IMR-90 (cell line): Measurements from ENCODE around the gene SERPINE2. TPM values are rescaled to one million over a fixed set of nuclear protein-coding genes. Genes with fewer than 3 reads are reported as not detected.

Experiments used
- ATAC-seq: fragments of 200-7000 bp; cut with Tn5 transposase; 2 replicates; pipeline ENCODE4 v1.9.1; 2020; ENCODE audit warnings: low read depth, mild to moderate bottlenecking, moderate library complexity
- BruUV-seq: library from RNA; stranded (reverse); fragments of 400-500 nt; replicated peaks from 2 replicates; lab custom pipeline; 2021; lab: Mats Ljungman, UMichigan
- CTCF ChIA-PET: fragments of 300-600 bp; formaldehyde crosslinking; extraction: SDS; loops from one replicate; lab custom pipeline; 2021; ENCODE audit warnings: antibody characterized with exemption; lab: Yijun Ruan, JAX
- POLR2A ChIA-PET: fragments of 300-600 bp; sonication (Branson Sonifier 250); formaldehyde crosslinking; loops from one replicate; lab custom pipeline; 2022; ENCODE audit warnings: antibody characterized with exemption; ENCODE audit not compliant: unreplicated experiment; lab: Charles Lee
- DNase-seq: peaks from one replicate; pipeline ENCODE4 v3.0.0; 2013
- H2AFZ ChIP-seq: replicated peaks from 2 replicates; pipeline ENCODE3; 2013; ENCODE audit warnings: low read length, mild to moderate bottlenecking; ENCODE audit not compliant: poor library complexity
- H2AK5ac ChIP-seq: 2 replicates; pipeline ENCODE4 v1.6.1; 2013; ENCODE audit warnings: low read depth, low read length, inconsistent platforms
- H2AK9ac ChIP-seq: replicated peaks from 2 replicates; pipeline ENCODE3; 2013; ENCODE audit warnings: mild to moderate bottlenecking, low read depth, low read length, moderate library complexity; ENCODE audit not compliant: poor library complexity
- H2BK120ac ChIP-seq: 2 replicates; pipeline ENCODE4 v1.6.1; 2013; ENCODE audit warnings: low read depth, low read length, inconsistent platforms
- H2BK15ac ChIP-seq: 3 replicates; pipeline ENCODE4 v1.6.1; 2013; ENCODE audit warnings: low read depth, low read length, inconsistent platforms
- H2BK20ac ChIP-seq: 2 replicates; pipeline ENCODE4 v1.6.1; 2013; ENCODE audit warnings: low read depth, mild to moderate bottlenecking, inconsistent platforms, low read length, moderate library complexity
- H2BK5ac ChIP-seq: 2 replicates; pipeline ENCODE4 v1.6.1; 2013; ENCODE audit warnings: mild to moderate bottlenecking, low read depth, low read length, inconsistent platforms; ENCODE audit not compliant: poor library complexity, severe bottlenecking
- H3K14ac ChIP-seq: replicated peaks from 2 replicates; pipeline ENCODE4 v1.6.1; 2013; ENCODE audit warnings: low read depth, low read length, inconsistent platforms
- H3K18ac ChIP-seq: 2 replicates; pipeline ENCODE4 v1.6.1; 2013; ENCODE audit warnings: low read depth, low read length, control low read depth
- H3K23ac ChIP-seq: 2 replicates; pipeline ENCODE4 v1.6.1; 2013; ENCODE audit warnings: low read depth, low read length, inconsistent platforms
- H3K27ac ChIP-seq: 2 replicates; pipeline ENCODE4 v1.5.1; 2013; ENCODE audit warnings: mild to moderate bottlenecking, control low read depth, low read length; ENCODE audit not compliant: insufficient read depth
- H3K27me3 ChIP-seq: 2 replicates; pipeline ENCODE4 v1.6.1; 2013; ENCODE audit warnings: low read length; ENCODE audit not compliant: control insufficient read depth, insufficient read depth
- H3K36me3 ChIP-seq: 2 replicates; pipeline ENCODE4 v1.6.1; 2013; ENCODE audit warnings: low read length, mixed read lengths; ENCODE audit not compliant: control insufficient read depth, insufficient read depth
- H3K4ac ChIP-seq: 2 replicates; pipeline ENCODE4 v1.6.1; 2013; ENCODE audit warnings: low read depth, low read length, inconsistent platforms
- H3K4me1 ChIP-seq: 2 replicates; pipeline ENCODE4 v1.6.1; 2013; ENCODE audit warnings: low read length, mixed read lengths; ENCODE audit not compliant: control insufficient read depth, insufficient read depth
- H3K4me2 ChIP-seq: 2 replicates; pipeline ENCODE4 v1.6.1; 2013; ENCODE audit warnings: low read depth, mild to moderate bottlenecking, control low read depth, low read length, moderate library complexity
- H3K4me3 ChIP-seq: 2 replicates; pipeline ENCODE4 v1.5.1; 2013; ENCODE audit warnings: low read depth, mild to moderate bottlenecking, control low read depth, low read length, moderate library complexity; ENCODE audit not compliant: insufficient read depth
- H3K56ac ChIP-seq: 2 replicates; pipeline ENCODE4 v1.6.1; 2013; ENCODE audit warnings: low read length, inconsistent platforms; ENCODE audit not compliant: insufficient read depth; ENCODE audit errors: extremely low read depth
- H3K79me1 ChIP-seq, 2 experiments: 2 replicates each; pipeline ENCODE4 v1.6.1; 2013; ENCODE audit warnings: low read length in 2 of 2, inconsistent platforms in 1 of 2, low read depth in 1 of 2
- H3K9ac ChIP-seq: 2 replicates; pipeline ENCODE4 v1.6.1; 2013; ENCODE audit warnings: low read depth, low read length, control low read depth
- H3K9me1 ChIP-seq: 2 replicates; pipeline ENCODE4 v1.6.1; 2013; ENCODE audit warnings: low read length, inconsistent platforms; ENCODE audit not compliant: insufficient read depth
- H3K9me3 ChIP-seq: 2 replicates; pipeline ENCODE4 v1.6.1; 2013; ENCODE audit warnings: low read length; ENCODE audit not compliant: control insufficient read depth, insufficient read depth
- H4K20me1 ChIP-seq: 2 replicates; pipeline ENCODE4 v1.6.1; 2013; ENCODE audit warnings: low read length, inconsistent platforms; ENCODE audit not compliant: insufficient read depth
- H4K5ac ChIP-seq: 2 replicates; pipeline ENCODE4 v1.6.1; 2013; ENCODE audit warnings: mild to moderate bottlenecking, low read depth, low read length, control low read depth
- H4K8ac ChIP-seq, 2 experiments: 2 replicates each; pipeline ENCODE4 v1.6.1; 2013; ENCODE audit warnings: low read depth in 2 of 2, low read length in 2 of 2, control low read depth in 1 of 2, inconsistent platforms in 1 of 2
- H4K91ac ChIP-seq: 2 replicates; pipeline ENCODE4 v1.6.1; 2013; ENCODE audit warnings: low read depth, low read length, inconsistent platforms; ENCODE audit not compliant: insufficient read depth
- BHLHE40 ChIP-seq: fragments of 150-350 bp; IDR thresholded peaks from 2 replicates; pipeline ENCODE4 v1.6.1; 2016; ENCODE audit warnings: mild to moderate bottlenecking, low read depth, low read length
- CEBPB ChIP-seq: IDR thresholded peaks from 2 replicates; pipeline ENCODE4 v1.6.1; 2012; ENCODE audit warnings: low read depth, low read length, improper control_type of control experiment
- CHD1 ChIP-seq: IDR thresholded peaks from 2 replicates; pipeline ENCODE4 v1.6.1; 2012; ENCODE audit warnings: low read depth, low read length, improper control_type of control experiment
- FOS ChIP-seq: fragments of 150-350 bp; IDR thresholded peaks from 2 replicates; pipeline ENCODE4 v1.6.1; 2016; ENCODE audit warnings: low read depth, low read length
- MAFK ChIP-seq: IDR thresholded peaks from 2 replicates; pipeline ENCODE4 v1.6.1; 2012; ENCODE audit warnings: low read depth, low read length, improper control_type of control experiment
- MXI1 ChIP-seq: IDR thresholded peaks from 2 replicates; pipeline ENCODE4 v1.6.1; 2012; ENCODE audit warnings: low read depth, mild to moderate bottlenecking, low read length, moderate library complexity, borderline replicate concordance
- NFE2L2 ChIP-seq: fragments of 150-350 bp; IDR thresholded peaks from 2 replicates; pipeline ENCODE4 v1.6.1; 2016; ENCODE audit warnings: low read depth, mild to moderate bottlenecking, low read length
- RCOR1 ChIP-seq: IDR thresholded peaks from 2 replicates; pipeline ENCODE4 v1.6.1; 2012; ENCODE audit warnings: mild to moderate bottlenecking, low read length, improper control_type of control experiment; ENCODE audit not compliant: insufficient replicate concordance
- RFX5 ChIP-seq: IDR thresholded peaks from 2 replicates; pipeline ENCODE4 v1.8.0; 2012; ENCODE audit warnings: low read depth, mild to moderate bottlenecking, low read length, moderate library complexity
- SMC3 ChIP-seq: fragments of 150-350 bp; IDR thresholded peaks from 2 replicates; pipeline ENCODE4 v1.6.1; 2016; ENCODE audit warnings: low read depth, mild to moderate bottlenecking, antibody characterized with exemption, low read length, moderate library complexity
- WGBS, 2 experiments: methylation state at CpG; one replicate each; pipeline versions ENCODE4 v1.1.5 to v1.1.7; 2013; ENCODE audit warnings: missing lambda C conversion rate in 2 of 2; ENCODE audit not compliant: insufficient read length in 1 of 2; ENCODE audit errors: extremely low coverage in 2 of 2; 5-methylcytosine and 5-hydroxymethylcytosine counted together
- dilution Hi-C: fragments of 300-500 bp; cut with HindIII; formaldehyde crosslinking; loops from one replicate; pipeline ENCODE4 v1.14.3; 2018; ENCODE audit warnings: low sequenced_read_pairs; ENCODE audit not compliant: unreplicated experiment
- in situ Hi-C: fragments of 300-500 bp; cut with MboI; formaldehyde crosslinking; loops from 3 replicates; pipeline ENCODE4 v1.14.3; 2019; ENCODE audit warnings: low sequenced_read_pairs, inconsistent platforms, mixed read lengths
- intact Hi-C: fragments of 100-400 bp; cut with micrococcal nuclease; formaldehyde crosslinking; loops from 2 replicates; pipeline ENCODE4 v1.10.0; 2022
- polyA plus RNA-seq, 3 experiments: library from polyadenylated mRNA; depleted of rRNA; stranded (reverse); fragments of >200 nt; gene quantifications; 2 replicates each; pipeline ENCODE4 v1.2.3, GENCODE V29; 2012; ENCODE audit warnings: low replicate concordance in 1 of 3
- total RNA-seq: library from RNA; depleted of rRNA; stranded (reverse); fragments of >200 nt; gene quantifications from 2 replicates; pipeline ENCODE4 v1.2.3, GENCODE V29; 2012
- TF ChIP-seq, protein P1 (sequence below): fragments of 150-350 bp; IDR thresholded peaks from 2 replicates; pipeline ENCODE4 v1.6.1; 2016; ENCODE audit warnings: low read depth, mild to moderate bottlenecking, low read length, moderate library complexity, borderline replicate concordance

The SERPINE2 gene
- total and polyA plus RNA-seq, 2 of the 4 experiments (the other 2 are of a cell fraction), result 24.0 to 62.7 TPM

DNA sequence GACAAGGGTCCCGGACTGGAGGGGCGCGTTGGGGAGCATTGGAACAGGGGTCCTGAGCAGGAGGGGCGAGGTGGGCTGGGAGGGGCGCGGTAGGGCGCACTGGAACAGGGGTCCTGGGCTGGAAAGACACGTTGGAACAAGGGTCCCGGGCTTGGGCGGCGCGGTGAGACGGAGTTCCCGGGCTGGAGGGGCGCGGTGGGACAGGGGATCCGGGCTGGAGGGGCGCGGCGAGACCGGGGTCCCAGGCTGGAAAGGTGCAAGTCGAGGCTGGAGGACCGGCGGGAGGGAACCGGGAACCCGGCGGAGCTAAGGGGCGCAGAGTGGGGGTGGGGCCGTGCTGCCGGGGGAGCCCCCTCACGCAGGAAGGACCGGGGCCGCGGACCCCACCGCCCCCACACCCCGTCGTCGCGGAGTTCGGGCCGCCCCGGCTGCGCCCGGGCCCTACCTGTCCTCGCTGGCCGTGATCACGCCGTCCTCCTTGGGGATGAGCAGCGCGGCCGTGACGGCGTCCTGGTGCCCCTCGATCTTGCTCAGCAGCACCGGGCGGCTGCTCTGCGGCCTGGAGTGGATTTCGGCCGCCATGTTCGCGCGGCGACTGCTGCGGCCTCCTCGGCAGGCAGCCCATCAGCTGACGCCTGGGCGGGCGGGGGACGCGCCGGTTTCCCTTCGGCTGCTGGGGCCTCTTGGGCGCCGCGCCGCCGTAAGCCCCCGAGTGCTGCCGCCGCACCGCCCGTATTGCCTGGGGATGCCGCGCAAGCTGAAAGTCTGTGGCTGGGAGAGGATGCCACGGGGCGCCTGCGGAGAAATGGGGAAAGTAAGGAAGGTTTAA, 94.2 kb downstream of the SERPINE2 start, which contains the start of gene WDFY1 (continued):
- no peak for TF ChIP-seq BHLHE40
- no peak for TF ChIP-seq CEBPB
- TF ChIP-seq MAFK, result peak; percentile 89

DNA sequence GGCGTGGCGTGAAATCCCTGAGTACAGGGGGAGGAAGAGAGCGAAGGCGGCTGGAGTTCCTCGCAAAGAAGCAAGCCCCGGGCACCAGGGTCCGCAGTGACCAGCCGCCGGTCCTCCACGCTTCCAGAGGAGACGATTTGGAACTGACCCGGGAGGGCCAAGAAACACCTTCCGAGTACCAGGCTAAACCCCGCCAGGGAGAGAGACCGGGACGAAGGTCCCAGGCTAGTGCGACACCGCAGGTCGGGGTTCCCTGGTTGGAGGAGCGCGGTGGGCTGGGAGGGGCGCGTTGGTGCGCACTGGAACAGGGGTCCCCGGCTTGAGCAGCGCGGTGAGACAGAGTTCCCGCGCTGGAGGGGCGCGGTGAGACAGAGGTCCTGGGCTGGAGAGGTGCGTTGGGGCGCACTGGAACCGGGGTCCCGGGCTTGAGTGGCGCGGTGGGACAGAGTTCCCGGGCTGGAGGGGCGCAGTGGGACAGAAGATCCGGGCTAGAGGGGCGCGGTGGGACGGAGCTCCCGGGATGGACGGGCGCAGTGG, 94.9 kb downstream of the SERPINE2 start:
- peaks cover 9% of the 10 kb centered on the region for H3K4me1 ChIP-seq
- H3K9me1 ChIP-seq, result peaks cover 14% of the 10 kb centered on the region
- H3K14ac ChIP-seq, result peak overlapping the region; percentile 94
- CTCF ChIA-PET, result no interaction called here
- H3K23ac ChIP-seq, result peak overlapping the region; percentile 78
- peak overlapping the region; percentile 81 for H4K91ac ChIP-seq
- peak overlapping the region; percentile 94 for H3K9ac ChIP-seq
- H3K27me3 ChIP-seq, result no peaks in the 10 kb centered on the region
- peaks cover 14 to 35% of the 10 kb centered on the region in 2 experiments for H3K79me1 ChIP-seq
- H2BK15ac ChIP-seq, result no peak overlapping the region
- H3K36me3 ChIP-seq, result no peaks in the 10 kb centered on the region
- H2BK120ac ChIP-seq, result peak overlapping the region; percentile 87
- intact Hi-C loops, result loop anchor here (10.0 kb wide), 1 partner anchor 249 kb away; no protein-coding TSS in a partner anchor
- 2% methylated on average over 22 of the region's 46 CpGs; no CpG with 5 or more reads in 1 of the 2 experiments for WGBS, 2 experiments
- dilution Hi-C loops, result no loop called here
- TF ChIP-seq SMC3, result no peak
- no peak for TF ChIP-seq NFE2L2
- TF ChIP-seq BHLHE40, result no peak
- TF ChIP-seq CHD1, result no peak
- TF ChIP-seq RCOR1, result no peak
- no peak for TF ChIP-seq RFX5
- TF ChIP-seq MXI1, result no peak
- TF ChIP-seq FOS, result no peak
- TF ChIP-seq, protein P1, sequence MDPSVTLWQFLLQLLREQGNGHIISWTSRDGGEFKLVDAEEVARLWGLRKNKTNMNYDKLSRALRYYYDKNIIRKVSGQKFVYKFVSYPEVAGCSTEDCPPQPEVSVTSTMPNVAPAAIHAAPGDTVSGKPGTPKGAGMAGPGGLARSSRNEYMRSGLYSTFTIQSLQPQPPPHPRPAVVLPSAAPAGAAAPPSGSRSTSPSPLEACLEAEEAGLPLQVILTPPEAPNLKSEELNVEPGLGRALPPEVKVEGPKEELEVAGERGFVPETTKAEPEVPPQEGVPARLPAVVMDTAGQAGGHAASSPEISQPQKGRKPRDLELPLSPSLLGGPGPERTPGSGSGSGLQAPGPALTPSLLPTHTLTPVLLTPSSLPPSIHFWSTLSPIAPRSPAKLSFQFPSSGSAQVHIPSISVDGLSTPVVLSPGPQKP, result no peak
- POLR2A ChIA-PET, result no interaction called here
- H3K4ac ChIP-seq, result peak overlapping the region; percentile 98
- H4K8ac ChIP-seq, result peak overlapping the region; percentile 82 to 91; a peak in 2 of 4 replicates
- H2AFZ ChIP-seq, result peak overlapping the region; percentile 99
- H4K5ac ChIP-seq, result peak overlapping the region; percentile 36; the same call in 1 of the 2 replicates
- H3K18ac ChIP-seq, result peak overlapping the region; percentile 39; the same call in 1 of the 2 replicates
- peak overlapping the region; percentile 91 for H3K4me3 ChIP-seq
- H2AK5ac ChIP-seq, result peak overlapping the region; percentile 86
- no peaks in the 10 kb centered on the region for H3K9me3 ChIP-seq
- peaks cover 19% of the 10 kb centered on the region for H4K20me1 ChIP-seq
- DNase-seq (no peak), ATAC-seq (peak; percentile 25)
- H3K27ac ChIP-seq, result peak overlapping the region; percentile 98
- H2AK9ac ChIP-seq, result peak overlapping the region; percentile 98
- H2BK5ac ChIP-seq, result peak overlapping the region; percentile 97
- H2BK20ac ChIP-seq, result no peak overlapping the region
- peak overlapping the region; percentile 56; the same call in 1 of the 2 replicates for H3K56ac ChIP-seq
- peak overlapping the region; percentile 95 for H3K4me2 ChIP-seq
- BruUV-seq, result no TSS peak
- in situ Hi-C loops, result no loop called here
